GM20000 (cell line): ENCODE measurements around the gene FARS2.
"Not testable (repeated sequence)": the region's sequence is repeated elsewhere in the genome, so short reads cannot be mapped to it uniquely, and the experiment has no call there.

Source experiments
- DNase-seq: peaks from one replicate; pipeline ENCODE4 v3.0.0; 2012; ENCODE audit warnings: low spot score
- TF ChIP-seq, protein P1 (sequence below): IDR thresholded peaks from 2 replicates; pipeline ENCODE4 v1.5.1; 2012; ENCODE audit warnings: mild to moderate bottlenecking, control low read depth; ENCODE audit errors: extremely low read depth, missing control alignments

Gene FARS2

DNA sequence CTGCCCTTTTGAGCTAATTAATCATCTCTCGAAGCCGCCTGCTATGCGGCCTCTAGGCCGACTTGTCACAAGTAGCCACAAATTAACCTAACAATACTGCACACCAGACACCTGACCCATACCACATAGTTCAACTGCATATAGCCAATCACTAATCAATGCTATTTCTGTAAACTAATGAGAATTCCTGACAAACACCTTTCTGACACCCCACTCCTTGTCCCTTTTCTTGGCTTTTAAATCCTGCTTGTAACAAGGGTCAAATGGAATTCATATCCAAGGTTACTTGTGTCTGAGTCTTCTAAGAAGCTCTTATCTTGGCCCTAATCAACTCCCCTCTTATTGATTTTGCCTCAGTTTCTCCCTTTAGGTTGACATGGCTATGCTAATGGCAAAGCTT lies 379.3 kb downstream of the FARS2 start:
- TF ChIP-seq, protein P1, sequence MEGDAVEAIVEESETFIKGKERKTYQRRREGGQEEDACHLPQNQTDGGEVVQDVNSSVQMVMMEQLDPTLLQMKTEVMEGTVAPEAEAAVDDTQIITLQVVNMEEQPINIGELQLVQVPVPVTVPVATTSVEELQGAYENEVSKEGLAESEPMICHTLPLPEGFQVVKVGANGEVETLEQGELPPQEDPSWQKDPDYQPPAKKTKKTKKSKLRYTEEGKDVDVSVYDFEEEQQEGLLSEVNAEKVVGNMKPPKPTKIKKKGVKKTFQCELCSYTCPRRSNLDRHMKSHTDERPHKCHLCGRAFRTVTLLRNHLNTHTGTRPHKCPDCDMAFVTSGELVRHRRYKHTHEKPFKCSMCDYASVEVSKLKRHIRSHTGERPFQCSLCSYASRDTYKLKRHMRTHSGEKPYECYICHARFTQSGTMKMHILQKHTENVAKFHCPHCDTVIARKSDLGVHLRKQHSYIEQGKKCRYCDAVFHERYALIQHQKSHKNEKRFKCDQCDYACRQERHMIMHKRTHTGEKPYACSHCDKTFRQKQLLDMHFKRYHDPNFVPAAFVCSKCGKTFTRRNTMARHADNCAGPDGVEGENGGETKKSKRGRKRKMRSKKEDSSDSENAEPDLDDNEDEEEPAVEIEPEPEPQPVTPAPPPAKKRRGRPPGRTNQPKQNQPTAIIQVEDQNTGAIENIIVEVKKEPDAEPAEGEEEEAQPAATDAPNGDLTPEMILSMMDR: no peak
- no peak for DNase-seq

DNA sequence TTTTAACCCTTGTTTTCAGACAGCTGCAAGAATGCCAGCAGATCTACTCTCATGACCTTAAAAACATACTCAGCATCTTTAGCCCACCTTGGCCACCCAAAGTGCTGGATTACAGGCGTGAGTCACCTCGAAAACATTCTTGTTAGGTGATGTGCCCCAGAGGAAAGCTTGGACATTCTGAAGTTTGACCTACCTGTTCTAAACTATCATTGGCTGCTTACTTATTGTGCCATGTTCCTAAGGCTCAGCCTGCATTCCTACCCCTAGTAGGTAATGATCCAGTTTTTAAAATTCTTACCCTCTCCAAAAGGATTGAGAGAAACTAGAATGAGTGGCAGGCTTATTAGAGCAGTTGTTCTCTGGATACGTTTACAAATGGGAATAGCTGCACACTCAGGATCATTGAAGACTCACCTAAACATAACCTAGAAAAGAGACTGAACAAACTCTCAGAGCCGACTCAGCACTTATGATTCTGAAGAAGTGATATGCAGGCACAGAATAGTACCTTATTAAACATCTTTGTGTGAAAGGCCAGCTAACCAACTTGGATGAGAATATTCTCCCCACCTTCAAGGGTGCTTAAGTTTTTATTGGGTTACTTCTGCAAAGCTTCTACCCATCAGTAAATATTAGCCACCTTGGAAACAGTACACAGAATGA lies 383.3 kb downstream of the FARS2 start:
- TF ChIP-seq, protein P1: no peak
- no peak for DNase-seq

DNA sequence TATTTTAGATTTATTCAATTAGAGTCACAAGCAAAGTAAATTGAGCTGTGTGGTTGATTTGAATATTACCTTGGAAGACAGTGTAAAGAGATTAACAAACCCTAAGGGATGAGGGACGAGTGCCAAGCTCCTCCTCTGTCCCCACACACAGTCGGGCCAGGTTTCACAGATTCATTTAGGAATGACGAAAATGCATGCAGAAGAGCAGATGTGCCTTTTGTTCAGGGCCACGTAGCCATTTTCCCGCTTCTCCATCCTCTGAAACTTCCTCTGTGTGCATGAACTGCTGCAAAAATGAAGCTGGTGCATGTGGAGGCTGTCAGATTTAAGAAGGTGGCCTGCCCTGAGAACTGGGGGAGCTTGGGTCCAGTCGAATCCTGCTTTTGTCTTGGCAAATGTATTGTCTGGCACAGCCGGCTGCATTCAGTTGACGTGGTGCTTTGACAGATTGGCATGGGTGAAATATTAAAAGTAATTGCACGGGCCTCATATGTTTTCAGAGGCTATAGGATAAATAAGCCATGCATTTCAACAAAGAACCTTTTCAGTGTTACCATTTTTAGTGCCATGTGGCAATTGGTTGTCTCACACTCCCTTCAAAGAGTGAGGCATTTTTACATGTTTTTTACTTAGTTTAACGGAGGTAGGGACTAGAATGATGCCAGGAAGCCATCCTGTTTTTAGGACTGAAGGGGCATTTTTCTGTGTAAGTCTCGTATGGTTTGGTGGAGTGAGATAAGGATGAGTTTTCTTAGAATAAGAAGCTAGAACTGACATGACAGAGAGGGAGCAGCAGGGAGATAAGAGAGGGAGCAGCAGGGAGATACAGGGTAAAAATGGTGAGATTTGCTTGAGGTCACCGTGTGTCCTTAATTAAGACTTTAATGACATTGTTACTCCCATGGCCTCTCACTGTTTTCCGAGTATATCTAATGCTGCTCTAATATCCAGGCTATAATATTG lies 384.3 kb downstream of the FARS2 start:
- DNase-seq: no peak
- TF ChIP-seq, protein P1: no peak

DNA sequence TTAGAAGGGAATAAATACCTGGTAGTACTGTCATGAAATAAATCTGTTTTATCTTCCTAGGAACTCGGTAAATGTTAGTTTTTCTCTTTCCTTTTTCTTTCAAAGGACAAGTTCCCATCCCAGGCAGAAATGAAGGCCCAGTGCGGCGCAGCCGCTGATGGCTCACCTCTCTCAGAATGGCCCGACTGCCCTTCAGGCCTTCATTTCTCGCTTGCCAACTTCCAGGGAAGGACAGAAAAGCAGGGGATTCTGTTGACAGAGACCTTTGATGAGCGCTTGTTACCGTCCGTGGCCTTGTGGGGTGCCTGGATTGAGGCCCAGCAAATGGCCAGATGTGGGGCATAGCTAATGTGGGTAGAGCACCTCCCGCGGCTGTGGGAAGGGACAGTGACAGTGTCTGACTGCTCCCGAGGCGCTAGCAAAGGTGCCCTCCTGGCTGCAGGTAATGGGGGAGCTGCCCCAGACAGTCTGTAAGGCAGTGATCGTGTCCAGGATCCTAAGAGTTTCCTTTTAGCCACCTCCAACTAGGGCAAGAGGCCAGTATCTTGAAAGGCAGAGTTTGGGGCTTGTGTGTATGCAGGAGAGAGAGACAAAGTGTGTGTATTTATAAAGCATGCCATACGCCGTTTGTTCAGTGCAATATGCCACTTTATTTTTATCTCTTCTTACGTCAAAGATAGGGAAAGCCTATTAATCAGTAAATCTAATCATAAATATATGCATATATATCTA lies 391.3 kb downstream of the FARS2 start:
- TF ChIP-seq, protein P1: no peak
- no peak for DNase-seq

DNA sequence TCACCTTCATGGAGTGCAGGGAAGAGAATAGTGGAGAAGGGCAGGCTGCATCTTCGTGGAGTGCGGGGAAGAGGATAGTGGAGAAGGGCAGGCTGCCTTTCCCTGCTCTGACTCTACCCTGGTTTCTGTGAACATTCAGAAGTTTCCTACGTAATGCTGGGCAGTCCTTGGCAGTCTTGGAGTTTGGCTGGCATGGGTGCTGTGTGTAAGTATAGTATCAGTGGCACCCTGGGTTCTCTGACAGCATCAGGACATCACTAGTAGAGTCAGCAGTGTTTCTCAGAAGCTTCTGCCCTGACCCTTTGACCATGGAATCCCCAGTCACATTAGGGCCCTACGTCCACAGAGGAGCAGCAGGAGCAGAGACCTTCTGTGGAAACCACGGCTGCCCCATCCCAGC lies 392.5 kb downstream of the FARS2 start:
- no peak for DNase-seq
- TF ChIP-seq, protein P1: no peak

DNA sequence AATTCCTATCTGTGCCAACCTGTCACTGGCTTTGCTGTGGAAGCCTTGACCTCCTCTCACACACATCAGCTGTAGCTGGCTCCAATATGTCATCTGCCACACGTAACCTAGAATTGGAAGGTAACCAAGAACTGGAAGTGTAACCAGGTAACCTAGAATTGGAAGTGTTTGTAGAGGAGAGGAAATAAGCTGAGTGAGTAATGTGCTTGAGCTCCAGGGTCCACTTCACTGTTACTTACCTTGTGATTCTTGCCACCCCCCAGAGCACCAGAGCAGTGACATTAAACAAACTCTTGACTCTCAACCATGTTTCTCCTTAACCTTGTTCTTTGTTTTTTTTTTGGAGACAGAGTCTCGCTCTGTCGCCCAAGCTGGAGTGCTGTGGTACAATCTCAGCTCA lies 394.9 kb downstream of the FARS2 start:
- no peak for DNase-seq
- TF ChIP-seq, protein P1: no peak

DNA sequence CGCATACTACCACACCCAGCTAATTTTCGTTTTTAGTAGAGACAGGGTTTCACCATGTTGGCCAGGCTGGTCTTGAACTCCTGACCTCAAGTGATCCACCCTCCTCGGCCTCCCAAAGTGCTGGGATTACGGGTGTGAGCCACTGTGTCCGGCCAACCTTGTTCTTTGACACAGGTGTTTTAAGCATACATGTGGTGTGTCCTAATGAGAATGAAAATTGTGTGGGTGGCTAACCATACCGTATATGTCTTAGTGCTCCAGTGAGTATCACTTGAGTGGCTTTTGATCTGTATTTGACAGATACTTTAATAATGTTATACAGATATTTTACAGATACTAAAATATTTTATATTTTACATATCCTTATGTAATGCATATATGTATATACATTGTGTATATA lies 395.4 kb downstream of the FARS2 start:
- DNase-seq: not testable (repeated sequence)
